Stimulated activated CD8-positive, alpha-beta memory T cell treated with anti-CD3 and anti-CD28 coated beads, Interleukin-7, amount 100 ng/mL, for 4 hours (primary cell): ENCODE results near the gene ARL6IP1.
"Not testable (repeated sequence)": the region's sequence is repeated elsewhere in the genome, so short reads cannot be mapped to it uniquely, and the experiment has no call there.

ENCODE experiments used
- DNase-seq, 2 donors: peaks; one replicate each; pipeline ENCODE4 v3.0.0-alpha.2; 2020; ENCODE audit warnings: low read depth in 2 of 2

ARL6IP1 gene

DNA sequence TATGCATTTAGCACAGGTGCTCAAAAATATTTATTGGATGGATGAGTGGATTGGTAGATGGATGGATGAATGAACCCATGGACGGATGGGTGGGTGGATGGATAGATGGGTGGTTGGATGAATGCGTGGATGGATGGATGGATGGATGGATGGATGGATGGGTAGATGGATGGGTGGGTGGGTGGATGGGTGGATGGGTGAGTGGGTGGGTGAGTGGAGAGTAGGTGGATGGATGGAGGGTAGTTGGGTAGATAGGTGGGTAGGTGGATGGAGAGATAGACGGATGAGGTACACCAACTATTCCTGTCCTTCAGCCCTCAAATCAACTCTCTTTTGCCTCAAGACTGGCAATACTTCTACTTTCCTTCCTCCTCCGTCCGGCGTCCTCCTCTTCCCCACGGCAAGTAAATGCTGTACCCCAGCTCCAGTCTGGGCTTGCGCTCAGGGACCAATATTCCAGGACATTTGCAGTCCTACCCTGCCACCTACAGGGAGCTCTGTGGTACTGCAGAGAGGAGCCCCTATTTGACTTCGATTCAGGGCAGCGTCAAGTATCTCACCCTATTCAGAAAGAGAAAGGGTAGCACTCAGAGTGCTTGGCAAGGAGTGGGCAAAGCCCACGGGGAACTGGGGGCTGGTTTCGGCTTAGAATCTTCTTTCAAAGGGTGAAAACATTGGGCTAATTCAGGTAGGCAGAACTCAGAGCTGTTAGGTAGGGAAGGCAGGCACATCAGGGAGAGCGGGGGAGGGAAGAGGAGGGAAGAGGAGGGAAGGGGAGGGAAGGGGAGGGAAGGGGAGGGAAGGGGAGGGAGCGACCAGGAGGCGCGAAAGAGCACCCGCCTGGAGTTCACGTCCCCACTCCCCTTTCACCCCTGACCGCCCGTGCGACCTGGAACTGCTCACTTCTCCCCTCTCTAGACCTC, 41.5 kb downstream of the ARL6IP1 start:
- peak; percentile 19 to 47 for DNase-seq

DNA sequence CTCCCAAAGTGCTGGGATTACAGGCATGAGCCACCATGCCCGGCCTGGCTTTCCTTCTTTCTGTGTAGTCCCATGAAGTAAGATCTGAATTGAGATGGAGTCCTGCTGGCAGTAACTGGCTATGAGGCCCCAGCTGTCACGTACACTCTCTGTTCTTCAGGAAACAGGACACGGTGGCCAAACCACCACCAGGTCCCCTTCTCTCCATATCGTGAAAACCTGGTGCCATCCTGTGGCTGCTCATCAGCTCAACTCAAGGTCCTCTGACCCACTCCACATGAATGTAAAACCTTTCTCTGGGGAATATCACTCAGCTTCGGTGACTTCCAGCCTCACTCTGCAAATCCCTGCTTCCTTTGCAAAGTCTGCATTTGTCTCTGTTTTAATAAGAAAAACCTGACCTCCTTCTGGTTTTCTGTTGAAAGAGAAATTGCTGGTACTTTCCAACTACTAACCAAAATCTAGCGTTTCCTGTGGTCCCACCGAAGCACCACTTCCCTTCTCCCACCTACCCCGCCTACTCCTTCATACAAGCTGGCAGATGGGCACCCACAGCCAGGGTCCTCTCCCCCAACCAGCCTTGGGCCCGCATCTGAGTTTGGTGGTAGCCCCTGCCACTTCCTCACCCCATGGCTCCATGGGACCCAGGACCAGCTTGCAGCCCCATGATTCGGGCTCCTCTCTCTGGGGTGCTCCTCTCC, 43.2 kb downstream of the ARL6IP1 start:
- DNase-seq: not testable (repeated sequence)

DNA sequence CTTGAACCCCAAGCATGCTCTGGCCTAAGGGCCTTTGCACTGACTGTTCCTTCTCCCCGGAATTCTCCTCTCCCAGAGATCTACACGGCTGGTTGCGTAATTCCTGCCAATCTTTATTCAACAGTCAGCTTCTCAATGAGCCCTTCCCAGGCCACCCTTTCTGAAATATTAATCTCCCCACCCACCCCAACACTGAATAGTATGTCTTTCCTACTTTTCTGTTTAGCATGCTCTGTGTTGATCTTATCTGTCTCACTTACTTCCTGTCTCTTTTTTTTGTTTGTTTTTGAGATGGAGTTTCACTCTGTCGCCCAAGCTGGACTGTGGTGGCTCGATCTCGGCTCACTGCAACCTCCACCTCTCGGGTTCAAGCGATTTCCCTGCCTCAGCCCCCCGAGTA, 44.7 kb downstream of the ARL6IP1 start:
- not testable (repeated sequence) for DNase-seq

DNA sequence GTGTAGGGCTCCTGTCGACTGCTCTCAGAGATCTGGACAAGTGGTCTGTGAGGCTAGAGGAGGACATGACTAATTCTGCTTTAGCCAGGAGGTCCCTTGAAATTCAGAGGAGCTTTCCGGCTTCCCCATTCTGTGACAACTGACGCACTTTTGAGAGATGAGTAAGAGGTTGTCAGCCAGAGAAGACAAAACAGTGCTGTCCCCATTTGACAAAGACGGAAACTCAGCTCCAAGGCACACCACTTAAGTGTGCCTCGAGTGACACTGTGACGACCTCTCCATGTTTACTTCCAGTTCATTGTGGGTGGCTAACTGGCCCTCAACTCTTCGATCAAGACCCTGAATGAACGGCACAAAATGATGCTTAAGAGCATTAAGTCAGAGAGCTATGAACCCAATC, 58.5 kb downstream of the ARL6IP1 start:
- DNase-seq: not testable (repeated sequence)
